ENCODE results near the gene UNC5C. TPM values are rescaled to one million over a fixed set of nuclear protein-coding genes. Genes with fewer than 3 reads are reported as not detected.

UNC5C gene
- total and polyA plus RNA-seq, 2 donors (not counting 1 experiment from before 2014, with no cell fraction given): 2.0 to 11.6 TPM

DNA sequence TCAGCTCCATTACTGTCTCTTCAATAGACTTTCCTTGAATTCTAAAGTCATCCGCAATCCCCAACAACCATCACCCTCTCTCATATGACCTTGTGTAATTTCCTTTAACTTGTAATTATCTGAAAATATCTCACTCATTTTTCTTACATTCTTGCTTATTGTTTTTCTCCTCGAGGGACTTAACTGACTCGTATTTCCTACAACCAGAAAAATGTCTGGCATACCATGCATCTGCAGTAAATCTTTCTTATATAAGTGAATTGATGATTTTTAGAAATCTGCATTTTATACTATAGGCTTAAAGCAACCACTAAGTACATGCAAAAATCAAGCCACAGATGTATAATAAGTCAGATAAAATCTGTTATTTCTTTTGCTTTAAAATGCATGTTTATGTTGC lies 276.7 kb downstream of the UNC5C start:
- Histone ChIP-seq H2AFZ (ENCODE audit: low read length) (no peak overlapping the region), H3K4me3 (replicated peaks in 1 of 4; ENCODE audit: control extremely low read depth in 1 of 4, insufficient read depth in 1 of 4, low read depth in 3 of 4, low read length in 4 of 4) (no peak overlapping the region), H3K27me3 (ENCODE audit: control insufficient read depth, insufficient read depth, low read length) (no peaks in the 10 kb centered on the region), H3K36me3 (ENCODE audit: control insufficient read depth, insufficient read depth, low read length) (no peaks in the 10 kb centered on the region), H3K27ac (ENCODE audit: insufficient read depth, low read length) (no peak overlapping the region), H3K9ac (ENCODE audit: insufficient read depth, low read length) (no peak overlapping the region), H3K79me2 (ENCODE audit: control insufficient read depth, insufficient read depth, low read length) (no peaks in the 10 kb centered on the region), H3K9me3 (ENCODE audit: control insufficient read depth, insufficient read depth, low read depth, low read length) (no peaks in the 10 kb centered on the region), H3K4me1 (ENCODE audit: control insufficient read depth, extremely low read depth, insufficient read depth, low read length) (no peaks in the 10 kb centered on the region), H3K4me2 (ENCODE audit: extremely low read depth, insufficient read depth, low read length) (no peak overlapping the region), H4K20me1 (ENCODE audit: control insufficient read depth, extremely low read depth, insufficient read depth, low read length) (no peaks in the 10 kb centered on the region)
- TF ChIP-seq, protein P1, sequence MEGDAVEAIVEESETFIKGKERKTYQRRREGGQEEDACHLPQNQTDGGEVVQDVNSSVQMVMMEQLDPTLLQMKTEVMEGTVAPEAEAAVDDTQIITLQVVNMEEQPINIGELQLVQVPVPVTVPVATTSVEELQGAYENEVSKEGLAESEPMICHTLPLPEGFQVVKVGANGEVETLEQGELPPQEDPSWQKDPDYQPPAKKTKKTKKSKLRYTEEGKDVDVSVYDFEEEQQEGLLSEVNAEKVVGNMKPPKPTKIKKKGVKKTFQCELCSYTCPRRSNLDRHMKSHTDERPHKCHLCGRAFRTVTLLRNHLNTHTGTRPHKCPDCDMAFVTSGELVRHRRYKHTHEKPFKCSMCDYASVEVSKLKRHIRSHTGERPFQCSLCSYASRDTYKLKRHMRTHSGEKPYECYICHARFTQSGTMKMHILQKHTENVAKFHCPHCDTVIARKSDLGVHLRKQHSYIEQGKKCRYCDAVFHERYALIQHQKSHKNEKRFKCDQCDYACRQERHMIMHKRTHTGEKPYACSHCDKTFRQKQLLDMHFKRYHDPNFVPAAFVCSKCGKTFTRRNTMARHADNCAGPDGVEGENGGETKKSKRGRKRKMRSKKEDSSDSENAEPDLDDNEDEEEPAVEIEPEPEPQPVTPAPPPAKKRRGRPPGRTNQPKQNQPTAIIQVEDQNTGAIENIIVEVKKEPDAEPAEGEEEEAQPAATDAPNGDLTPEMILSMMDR (conservative IDR thresholded peaks at IDR 0.05 in 1 of 2, IDR thresholded peaks at IDR 0.05 in 1 of 2; ENCODE audit: low read depth in 1 of 2, low read length in 2 of 2): no peak
- TF ChIP-seq EZH2 (IDR thresholded peaks at IDR 0.05; ENCODE audit: low read length, missing control alignments): no peak
- no peak for DNase-seq (ENCODE audit: low read depth in 2 of 2)

DNA sequence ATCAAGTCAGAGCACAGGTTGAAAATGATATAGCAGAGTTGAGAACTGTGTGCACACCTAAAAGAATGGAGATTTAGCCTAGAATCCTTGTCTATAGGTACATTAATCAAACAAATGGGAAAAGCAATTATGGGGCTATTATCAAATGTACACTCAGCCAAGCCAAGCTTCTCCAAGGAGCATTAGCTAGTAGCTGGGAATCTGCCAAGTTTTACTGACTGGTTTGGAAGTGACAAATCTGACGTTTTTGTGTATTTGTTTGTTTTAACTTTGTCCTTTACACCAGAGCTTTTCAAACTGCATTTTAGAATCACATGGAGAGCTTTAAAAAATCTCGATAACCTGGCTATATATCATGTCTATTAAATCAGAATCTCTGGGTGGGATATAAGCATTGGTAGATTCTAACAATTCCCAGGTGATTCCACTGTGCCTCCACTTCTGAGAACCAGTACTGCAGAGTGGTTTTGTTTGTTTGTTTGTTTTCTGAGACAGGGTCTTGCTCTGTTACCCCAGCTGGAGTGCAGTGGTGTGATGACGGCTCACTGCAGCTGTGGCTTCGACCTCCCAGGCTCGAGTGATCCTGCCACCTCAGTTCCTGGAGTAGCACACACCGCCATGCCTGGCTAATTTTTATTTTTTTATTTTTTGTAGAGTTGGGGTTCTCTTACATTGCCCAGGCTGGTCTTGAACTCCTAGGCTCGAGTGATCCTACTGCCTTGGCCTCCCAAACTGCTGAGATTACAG lies 279.8 kb downstream of the UNC5C start:
- H3K36me3 ChIP-seq (ENCODE audit: control insufficient read depth, insufficient read depth, low read length): no peaks in the 10 kb centered on the region
- TF ChIP-seq EZH2 (IDR thresholded peaks at IDR 0.05; ENCODE audit: low read length, missing control alignments): no peak
- TF ChIP-seq, protein P1 (conservative IDR thresholded peaks at IDR 0.05 in 1 of 2, IDR thresholded peaks at IDR 0.05 in 1 of 2; ENCODE audit: low read depth in 1 of 2, low read length in 2 of 2): no peak
- no peaks in the 10 kb centered on the region for H3K79me2 ChIP-seq (ENCODE audit: control insufficient read depth, insufficient read depth, low read length)
- H3K4me2 ChIP-seq (ENCODE audit: extremely low read depth, insufficient read depth, low read length): no peak overlapping the region
- no peak overlapping the region for H3K9ac ChIP-seq (ENCODE audit: insufficient read depth, low read length)
- no peak overlapping the region for H2AFZ ChIP-seq (ENCODE audit: low read length)
- no peak overlapping the region for H3K27ac ChIP-seq (ENCODE audit: insufficient read depth, low read length)
- no peaks in the 10 kb centered on the region for H4K20me1 ChIP-seq (ENCODE audit: control insufficient read depth, extremely low read depth, insufficient read depth, low read length)
- H3K9me3 ChIP-seq (ENCODE audit: control insufficient read depth, insufficient read depth, low read depth, low read length): no peaks in the 10 kb centered on the region
- peak; percentile 17 to 47 for DNase-seq (ENCODE audit: low read depth in 2 of 2)
- no peaks in the 10 kb centered on the region for H3K27me3 ChIP-seq (ENCODE audit: control insufficient read depth, insufficient read depth, low read length)
- H3K4me3 ChIP-seq (replicated peaks in 1 of 4; ENCODE audit: control extremely low read depth in 1 of 4, insufficient read depth in 1 of 4, low read depth in 3 of 4, low read length in 4 of 4): no peak overlapping the region
- H3K4me1 ChIP-seq (ENCODE audit: control insufficient read depth, extremely low read depth, insufficient read depth, low read length): no peaks in the 10 kb centered on the region

DNA sequence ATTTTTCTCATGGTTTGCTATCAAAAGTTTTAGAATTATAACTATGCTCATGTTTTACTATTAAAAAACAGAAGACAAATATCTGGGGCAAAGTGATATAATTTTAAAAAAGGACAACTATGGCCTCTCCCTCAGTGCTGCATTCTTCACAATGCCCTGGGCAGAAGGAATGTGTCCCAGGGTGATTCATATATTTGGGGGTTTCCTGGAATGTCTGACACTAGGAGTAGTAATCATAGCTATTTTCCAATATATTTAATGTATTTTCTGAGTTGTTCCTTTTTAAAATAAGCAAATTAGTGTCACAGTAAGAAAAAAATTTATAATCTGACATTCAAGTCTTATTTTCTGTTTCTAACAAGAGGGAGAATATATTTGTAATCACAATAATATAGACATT lies 281.7 kb downstream of the UNC5C start:
- Histone ChIP-seq H3K27ac (ENCODE audit: insufficient read depth, low read length) (no peak overlapping the region), H3K4me3 (replicated peaks in 1 of 4; ENCODE audit: control extremely low read depth in 1 of 4, insufficient read depth in 1 of 4, low read depth in 3 of 4, low read length in 4 of 4) (no peak overlapping the region), H3K27me3 (ENCODE audit: control insufficient read depth, insufficient read depth, low read length) (no peaks in the 10 kb centered on the region), H3K36me3 (ENCODE audit: control insufficient read depth, insufficient read depth, low read length) (no peaks in the 10 kb centered on the region), H3K4me2 (ENCODE audit: extremely low read depth, insufficient read depth, low read length) (no peak overlapping the region), H3K9me3 (ENCODE audit: control insufficient read depth, insufficient read depth, low read depth, low read length) (no peaks in the 10 kb centered on the region), H4K20me1 (ENCODE audit: control insufficient read depth, extremely low read depth, insufficient read depth, low read length) (no peaks in the 10 kb centered on the region), H3K4me1 (ENCODE audit: control insufficient read depth, extremely low read depth, insufficient read depth, low read length) (no peaks in the 10 kb centered on the region), H2AFZ (ENCODE audit: low read length) (no peak overlapping the region), H3K79me2 (ENCODE audit: control insufficient read depth, insufficient read depth, low read length) (no peaks in the 10 kb centered on the region), H3K9ac (ENCODE audit: insufficient read depth, low read length) (no peak overlapping the region)
- DNase-seq (ENCODE audit: low read depth in 2 of 2): peak; percentile 4 to 80
- no peak for TF ChIP-seq EZH2 (IDR thresholded peaks at IDR 0.05; ENCODE audit: low read length, missing control alignments)
- TF ChIP-seq, protein P1 (conservative IDR thresholded peaks at IDR 0.05 in 1 of 2, IDR thresholded peaks at IDR 0.05 in 1 of 2; ENCODE audit: low read depth in 1 of 2, low read length in 2 of 2): no peak

Data from fibroblast of lung (primary cell).